Stimulated activated CD8-positive, alpha-beta memory T cell treated with anti-CD3 and anti-CD28 coated beads, Interleukin-4, amount 100 ng/mL, for 48 hours (primary cell): ENCODE data around the gene PAQR5.
"Not testable (repeated sequence)": the region's sequence is repeated elsewhere in the genome, so short reads cannot be mapped to it uniquely, and the experiment has no call there.

ENCODE experiments used
- DNase-seq: peaks from one replicate; pipeline ENCODE4 v3.0.0-alpha.2; 2020

PAQR5 gene

GRCh38 chr15:69298697-69299441 lies at the start of gene PAQR5:
PAQR5 (plus strand) TSS chr15:69298912; CDS start chr15:69360081, 61,169 bp downstream.
- DNase-seq, result peak; percentile 38

GRCh38 chr15:69253156-69253555 lies 45.6 kb upstream of the PAQR5 start:
- no peak for DNase-seq

- no peak for DNase-seq
Measured at GRCh38 chr15:69265347-69265955, 33.3 kb upstream of the PAQR5 start.

GRCh38 chr15:69271217-69271616 lies 27.5 kb upstream of the PAQR5 start:
- no peak for DNase-seq

- DNase-seq, result no peak
Measured at GRCh38 chr15:69272139-69272538, 26.6 kb upstream of the PAQR5 start.

- DNase-seq, result no peak
Measured at GRCh38 chr15:69272891-69273290, 25.8 kb upstream of the PAQR5 start.

GRCh38 chr15:69275074-69275670 lies 23.5 kb upstream of the PAQR5 start:
- DNase-seq, result no peak

GRCh38 chr15:69275933-69276560 lies 22.7 kb upstream of the PAQR5 start:
- DNase-seq, result no peak

- DNase-seq, result no peak
Measured at GRCh38 chr15:69277316-69277715, 21.4 kb upstream of the PAQR5 start.

- DNase-seq, result no peak
Measured at GRCh38 chr15:69279636-69280035, 19.1 kb upstream of the PAQR5 start.

GRCh38 chr15:69280783-69281182 lies 17.9 kb upstream of the PAQR5 start:
- no peak for DNase-seq

GRCh38 chr15:69282104-69282743 lies 16.5 kb upstream of the PAQR5 start:
- no peak for DNase-seq

- DNase-seq, result no peak
Measured at GRCh38 chr15:69285834-69286233, 12.9 kb upstream of the PAQR5 start.

GRCh38 chr15:69288011-69288410 lies 10.7 kb upstream of the PAQR5 start:
- no peak for DNase-seq

GRCh38 chr15:69288531-69289341 lies 10.0 kb upstream of the PAQR5 start:
- no peak for DNase-seq

GRCh38 chr15:69289342-69290146 lies 9.2 kb upstream of the PAQR5 start:
- DNase-seq, result no peak

GRCh38 chr15:69290346-69291164 lies 8.2 kb upstream of the PAQR5 start:
- no peak for DNase-seq

GRCh38 chr15:69291651-69292050 lies 7.1 kb upstream of the PAQR5 start:
- not testable (repeated sequence) for DNase-seq

GRCh38 chr15:69292826-69293420 lies 5.8 kb upstream of the PAQR5 start:
- no peak for DNase-seq
